Stimulated activated CD4-positive, alpha-beta T cell treated with anti-CD3 and anti-CD28 coated beads, TNF-alpha, amount 100 ng/mL, for 24 hours (primary cell): ENCODE results near the gene PRDM16.

Experiments
- DNase-seq, 3 experiments: peaks; one replicate each; pipeline ENCODE4 v3.0.0-alpha.2; 2020; ENCODE audit warnings: low read depth in 3 of 3

PRDM16 gene

GRCh38 chr1:3183411-3183810 lies 114.4 kb downstream of the PRDM16 start:
- DNase-seq = no peak

- DNase-seq = no peak
Measured at GRCh38 chr1:3183813-3184212, 114.8 kb downstream of the PRDM16 start.

- no peak for DNase-seq
Measured at GRCh38 chr1:3184666-3185065, 115.7 kb downstream of the PRDM16 start.

DNA sequence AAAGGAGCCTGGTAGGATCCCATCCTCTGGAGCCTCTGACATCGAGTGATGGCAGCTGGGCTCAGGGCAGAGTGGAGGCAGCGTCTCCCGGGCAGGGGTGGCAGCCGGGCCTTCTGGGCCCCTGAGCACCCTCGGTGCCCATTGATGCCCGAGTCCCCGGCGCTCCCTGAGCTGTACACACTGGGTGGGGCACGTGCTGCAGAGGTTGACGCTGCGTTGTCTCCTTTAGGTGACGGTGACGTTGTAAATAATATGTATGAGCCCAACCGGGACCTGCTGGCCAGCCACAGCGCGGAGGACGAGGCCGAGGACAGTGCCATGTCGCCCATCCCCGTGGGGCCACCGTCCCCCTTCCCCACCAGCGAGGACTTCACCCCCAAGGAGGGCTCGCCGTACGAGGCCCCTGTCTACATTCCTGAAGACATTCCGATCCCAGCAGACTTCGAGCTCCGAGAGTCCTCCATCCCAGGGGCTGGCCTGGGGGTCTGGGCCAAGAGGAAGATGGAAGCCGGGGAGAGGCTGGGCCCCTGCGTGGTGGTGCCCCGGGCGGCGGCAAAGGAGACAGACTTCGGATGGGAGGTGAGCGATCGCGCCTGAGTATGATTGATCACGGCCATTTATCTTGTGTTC lies 117.0 kb downstream of the PRDM16 start:
- no peak for DNase-seq

DNA sequence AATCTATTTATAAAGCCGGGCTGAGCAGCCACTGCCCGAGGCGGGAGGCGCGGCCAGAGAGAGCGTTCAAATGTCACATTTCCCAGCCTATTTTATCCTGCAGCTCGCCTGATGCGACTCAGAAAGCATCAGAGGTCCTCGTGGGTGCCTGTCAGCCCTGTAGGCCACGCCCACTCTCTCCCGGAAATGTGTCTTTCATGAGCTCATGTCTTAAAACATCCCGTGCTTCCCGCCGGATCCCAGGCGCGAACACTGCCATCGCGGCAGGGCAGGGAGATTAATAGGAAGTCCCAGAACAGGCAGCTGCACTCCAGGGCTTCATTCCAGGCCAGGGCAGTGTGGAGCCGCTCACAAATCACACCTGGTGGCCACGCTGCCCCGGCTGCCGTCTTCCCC lies 117.5 kb downstream of the PRDM16 start:
- no peak for DNase-seq

DNA sequence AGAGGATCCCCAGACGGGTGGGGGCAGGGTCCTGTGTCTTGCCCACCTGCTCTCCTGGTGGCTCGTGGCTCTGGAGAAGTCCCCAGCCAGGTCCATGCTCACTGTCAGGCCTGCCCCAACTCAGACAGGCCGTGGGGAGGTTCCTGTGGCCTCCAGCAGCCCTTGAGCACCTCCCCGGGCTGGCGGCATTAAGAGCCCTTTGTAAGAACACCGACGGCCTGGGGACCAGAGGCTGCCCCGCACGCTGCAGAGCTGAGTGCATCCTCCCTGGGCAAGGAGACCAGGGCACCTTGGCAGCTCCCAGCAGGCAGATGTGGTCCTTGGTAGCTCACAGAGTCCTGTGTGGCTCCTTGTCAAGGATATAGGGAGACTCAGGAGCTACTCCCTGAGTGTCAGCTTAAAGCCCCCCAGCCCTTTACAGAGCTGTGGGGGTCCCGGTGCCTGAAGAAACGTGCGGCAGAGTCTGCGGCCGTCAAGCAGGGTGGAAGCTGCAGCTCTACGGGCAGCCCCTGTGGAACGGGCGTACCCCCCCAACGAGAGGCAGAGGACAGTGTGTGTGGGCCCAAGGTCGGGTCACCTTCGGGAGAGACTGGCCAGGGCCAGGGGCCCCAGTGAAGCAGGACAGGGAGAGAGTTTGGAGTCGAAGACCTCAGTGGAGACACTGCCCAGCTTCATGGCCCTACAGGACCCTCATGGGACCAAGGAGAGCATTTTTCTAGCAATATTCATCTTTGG lies 118.6 kb downstream of the PRDM16 start:
- no peak for DNase-seq

- DNase-seq = no peak
Measured at GRCh38 chr1:3188150-3188971, 119.4 kb downstream of the PRDM16 start.

DNA sequence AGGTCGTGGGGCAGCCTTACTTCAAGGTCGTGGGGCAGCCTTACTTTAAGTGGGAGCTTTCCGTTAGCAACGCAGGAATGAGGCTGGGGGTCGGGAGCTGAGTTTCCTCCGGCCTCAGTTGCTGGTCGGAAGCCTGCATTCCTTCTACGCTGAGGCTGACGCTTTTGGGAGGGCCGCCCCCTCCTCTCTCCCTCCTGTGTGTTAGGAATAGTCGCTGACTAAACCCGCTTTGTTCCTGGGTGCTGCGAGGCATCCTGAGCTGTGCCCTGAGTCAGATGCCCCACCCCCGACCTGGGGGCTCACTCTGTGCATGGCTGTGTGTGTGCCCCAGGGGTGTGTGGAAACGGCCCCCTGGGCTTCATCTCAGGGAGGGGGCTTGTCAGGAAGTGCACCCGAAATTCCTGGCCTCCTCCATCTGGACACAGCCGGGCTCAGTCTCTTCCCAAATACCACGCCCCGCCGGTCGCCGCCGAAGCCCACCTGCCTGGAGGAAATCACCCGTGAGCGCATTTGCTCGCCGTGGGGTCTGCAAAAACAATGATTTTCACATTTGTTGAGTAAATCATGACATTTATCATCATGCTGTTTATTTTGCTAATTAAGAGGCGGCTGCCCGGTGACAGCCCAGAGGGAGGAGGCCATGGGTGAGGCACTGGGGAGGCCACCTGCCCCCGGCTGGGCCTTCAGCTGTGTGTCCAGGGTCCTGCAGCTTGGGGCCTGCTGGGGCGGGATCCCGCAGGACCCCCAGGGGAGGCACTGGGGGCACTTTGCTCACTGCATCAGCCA lies 121.4 kb downstream of the PRDM16 start:
- DNase-seq = no peak

DNA sequence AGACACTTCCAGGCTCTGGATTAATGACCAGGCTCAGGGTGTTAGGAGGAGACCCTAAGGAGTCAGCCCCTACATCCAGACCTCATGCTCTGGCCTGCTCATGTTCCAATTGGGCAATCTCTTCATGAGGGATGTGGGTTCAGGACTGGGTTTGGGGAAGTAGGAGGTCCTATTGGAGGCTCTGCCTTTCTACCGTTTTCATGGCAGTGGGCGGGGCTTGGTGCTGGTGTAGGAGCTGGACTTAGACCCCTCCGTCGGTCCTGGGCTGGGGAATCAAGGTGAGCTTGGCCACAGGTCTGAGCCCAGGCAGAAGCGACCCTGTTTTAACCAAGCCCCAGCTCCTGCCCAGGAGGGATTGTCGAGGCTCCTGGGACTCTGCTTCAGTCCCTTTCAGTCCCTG lies 123.4 kb downstream of the PRDM16 start:
- DNase-seq = no peak

DNA sequence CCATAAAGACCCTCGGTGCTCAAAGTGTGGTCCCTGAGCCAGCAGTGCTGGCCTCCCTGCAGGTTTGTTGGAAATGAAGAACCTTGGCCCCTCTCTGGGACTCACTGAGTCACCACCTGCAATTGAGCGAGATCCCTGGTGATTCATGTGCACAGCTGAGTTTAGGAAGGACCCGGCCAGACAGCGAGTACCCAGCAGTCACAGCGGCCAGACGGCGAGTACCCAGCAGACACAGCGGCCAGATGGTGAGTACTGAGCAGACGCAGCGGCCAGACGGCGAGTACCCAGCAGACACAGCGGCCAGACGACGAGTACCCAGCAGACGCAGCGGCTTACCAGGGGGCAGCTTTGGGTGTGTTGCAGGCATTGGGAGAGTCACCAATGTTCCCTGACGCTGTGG lies 123.8 kb downstream of the PRDM16 start:
- DNase-seq = no peak

GRCh38 chr1:3193811-3194210 lies 124.8 kb downstream of the PRDM16 start:
- no peak for DNase-seq

- no peak for DNase-seq
Measured at GRCh38 chr1:3194760-3195479, 125.9 kb downstream of the PRDM16 start.

GRCh38 chr1:3195480-3195815 lies 126.4 kb downstream of the PRDM16 start:
- DNase-seq = no peak

GRCh38 chr1:3195966-3196515 lies 127.0 kb downstream of the PRDM16 start:
- no peak for DNase-seq

GRCh38 chr1:3196577-3197245 lies 127.7 kb downstream of the PRDM16 start:
- DNase-seq = no peak

- no peak for DNase-seq
Measured at GRCh38 chr1:3197781-3198316, 128.8 kb downstream of the PRDM16 start.

GRCh38 chr1:3198371-3199271 lies 129.6 kb downstream of the PRDM16 start:
- no peak for DNase-seq

GRCh38 chr1:3204725-3205124 lies 135.7 kb downstream of the PRDM16 start:
- no peak for DNase-seq

DNA sequence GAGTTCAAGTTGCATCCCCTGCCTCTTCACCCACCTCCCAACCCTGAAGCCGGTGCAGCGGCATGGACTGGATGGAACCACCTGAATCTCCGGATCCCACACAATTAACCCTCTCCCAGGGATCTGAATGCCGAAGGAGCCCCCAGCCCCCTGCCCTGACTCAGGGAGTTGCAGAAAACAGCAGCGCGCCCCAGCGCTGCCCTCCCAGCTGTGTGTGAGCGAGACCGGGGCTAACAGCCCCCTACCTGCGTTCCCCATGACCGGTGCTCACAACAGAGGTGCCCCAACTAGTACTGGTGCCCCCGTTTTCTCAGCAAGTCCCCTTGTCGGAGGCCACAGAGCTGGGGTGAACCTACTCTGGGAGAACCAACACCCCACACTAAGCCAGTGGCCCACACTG lies 136.8 kb downstream of the PRDM16 start:
- no peak for DNase-seq
